ENCODE results near the gene PRKAG2.

DNA sequence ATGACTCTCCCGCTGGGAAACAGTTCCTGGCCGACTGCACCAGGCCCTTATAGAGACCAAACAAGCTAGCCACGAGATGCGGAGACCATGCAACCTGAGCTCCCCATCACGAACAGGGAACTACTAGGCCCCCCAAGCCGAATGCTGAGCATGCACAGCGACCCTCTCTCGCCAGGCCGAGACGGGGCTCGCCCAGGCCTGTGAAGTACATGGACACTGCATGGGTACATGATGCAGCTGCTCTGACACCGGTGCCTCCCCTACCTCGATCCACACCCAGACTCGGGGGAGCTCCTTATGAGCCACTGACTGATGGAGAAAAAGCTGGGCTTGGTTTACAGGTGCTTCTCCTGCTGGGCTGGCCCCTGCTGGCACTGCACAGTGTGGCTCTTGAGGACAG is 285.0 kb downstream of the PRKAG2 start:
- TF ChIP-seq POLR2A (IDR thresholded peaks at IDR 0.05) (no peak), EP300 (IDR thresholded peaks at IDR 0.05) (no peak)
- TF ChIP-seq, protein P1, sequence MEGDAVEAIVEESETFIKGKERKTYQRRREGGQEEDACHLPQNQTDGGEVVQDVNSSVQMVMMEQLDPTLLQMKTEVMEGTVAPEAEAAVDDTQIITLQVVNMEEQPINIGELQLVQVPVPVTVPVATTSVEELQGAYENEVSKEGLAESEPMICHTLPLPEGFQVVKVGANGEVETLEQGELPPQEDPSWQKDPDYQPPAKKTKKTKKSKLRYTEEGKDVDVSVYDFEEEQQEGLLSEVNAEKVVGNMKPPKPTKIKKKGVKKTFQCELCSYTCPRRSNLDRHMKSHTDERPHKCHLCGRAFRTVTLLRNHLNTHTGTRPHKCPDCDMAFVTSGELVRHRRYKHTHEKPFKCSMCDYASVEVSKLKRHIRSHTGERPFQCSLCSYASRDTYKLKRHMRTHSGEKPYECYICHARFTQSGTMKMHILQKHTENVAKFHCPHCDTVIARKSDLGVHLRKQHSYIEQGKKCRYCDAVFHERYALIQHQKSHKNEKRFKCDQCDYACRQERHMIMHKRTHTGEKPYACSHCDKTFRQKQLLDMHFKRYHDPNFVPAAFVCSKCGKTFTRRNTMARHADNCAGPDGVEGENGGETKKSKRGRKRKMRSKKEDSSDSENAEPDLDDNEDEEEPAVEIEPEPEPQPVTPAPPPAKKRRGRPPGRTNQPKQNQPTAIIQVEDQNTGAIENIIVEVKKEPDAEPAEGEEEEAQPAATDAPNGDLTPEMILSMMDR (IDR thresholded peaks at IDR 0.05): no peak
